ENCODE measurements around the gene CNRIP1. TPM values are rescaled to one million over a fixed set of nuclear protein-coding genes. Genes with fewer than 3 reads are reported as not detected.
A peak's percentile ranks its signal among the peaks of the same experiment; 100 is the strongest.

The CNRIP1 gene
- total and polyA plus RNA-seq, 8 donors, result 16.9 to 50.8 (median 46.0) TPM

DNA sequence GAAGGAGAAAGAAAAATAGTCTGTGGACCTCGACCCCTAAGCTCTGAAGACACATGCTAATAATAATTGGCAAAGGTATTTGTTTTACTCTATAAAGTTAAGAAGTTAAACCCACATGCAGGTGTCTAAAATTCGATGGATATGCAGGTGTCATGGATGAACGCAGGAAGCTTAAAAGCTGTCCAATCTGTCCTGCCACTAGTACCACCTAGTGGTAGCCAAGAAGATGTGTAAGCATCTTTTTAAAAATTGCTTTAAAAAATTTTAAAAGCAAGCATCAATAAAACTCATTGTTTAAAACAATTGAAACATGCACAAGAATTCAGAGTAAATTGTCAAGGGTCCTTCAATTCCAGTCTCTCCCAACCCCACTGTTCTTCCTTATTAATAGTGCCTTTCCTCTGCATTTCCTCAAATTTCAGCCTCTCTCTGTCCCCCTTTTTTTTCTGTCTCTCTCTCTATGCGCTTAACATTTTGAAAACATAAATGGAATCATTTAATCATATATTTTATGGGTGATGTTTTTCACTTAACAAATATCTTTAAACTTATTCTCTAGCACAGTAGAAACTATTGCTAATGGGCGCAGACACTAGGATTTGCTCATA, 36.8 kb downstream of the CNRIP1 start:
- H3K27me3 ChIP-seq, result no peaks in the 10 kb centered on the region
- intact Hi-C loops (cut with DNase I), result loop anchor here in 1 of 2 donors (5.0 to 10.0 kb wide), 2 partner anchors 52 to 161 kb away; no protein-coding TSS in a partner anchor
- H3K27ac ChIP-seq, result no peak overlapping the region
- no peak overlapping the region for H3K4me3 ChIP-seq
- peaks cover 0 to 10% of the 10 kb centered on the region in 2 donors for H3K4me1 ChIP-seq
- peak in 1 of 4 donors; percentile 19 for DNase-seq
- ATAC-seq, result peak; percentile 79
- no peaks in the 10 kb centered on the region for H3K9me3 ChIP-seq
- H3K36me3 ChIP-seq, result no peaks in the 10 kb centered on the region
- TF ChIP-seq, protein P1, sequence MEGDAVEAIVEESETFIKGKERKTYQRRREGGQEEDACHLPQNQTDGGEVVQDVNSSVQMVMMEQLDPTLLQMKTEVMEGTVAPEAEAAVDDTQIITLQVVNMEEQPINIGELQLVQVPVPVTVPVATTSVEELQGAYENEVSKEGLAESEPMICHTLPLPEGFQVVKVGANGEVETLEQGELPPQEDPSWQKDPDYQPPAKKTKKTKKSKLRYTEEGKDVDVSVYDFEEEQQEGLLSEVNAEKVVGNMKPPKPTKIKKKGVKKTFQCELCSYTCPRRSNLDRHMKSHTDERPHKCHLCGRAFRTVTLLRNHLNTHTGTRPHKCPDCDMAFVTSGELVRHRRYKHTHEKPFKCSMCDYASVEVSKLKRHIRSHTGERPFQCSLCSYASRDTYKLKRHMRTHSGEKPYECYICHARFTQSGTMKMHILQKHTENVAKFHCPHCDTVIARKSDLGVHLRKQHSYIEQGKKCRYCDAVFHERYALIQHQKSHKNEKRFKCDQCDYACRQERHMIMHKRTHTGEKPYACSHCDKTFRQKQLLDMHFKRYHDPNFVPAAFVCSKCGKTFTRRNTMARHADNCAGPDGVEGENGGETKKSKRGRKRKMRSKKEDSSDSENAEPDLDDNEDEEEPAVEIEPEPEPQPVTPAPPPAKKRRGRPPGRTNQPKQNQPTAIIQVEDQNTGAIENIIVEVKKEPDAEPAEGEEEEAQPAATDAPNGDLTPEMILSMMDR (IDR thresholded peaks at IDR 0.05), result peak; percentile 45 to 71

DNA sequence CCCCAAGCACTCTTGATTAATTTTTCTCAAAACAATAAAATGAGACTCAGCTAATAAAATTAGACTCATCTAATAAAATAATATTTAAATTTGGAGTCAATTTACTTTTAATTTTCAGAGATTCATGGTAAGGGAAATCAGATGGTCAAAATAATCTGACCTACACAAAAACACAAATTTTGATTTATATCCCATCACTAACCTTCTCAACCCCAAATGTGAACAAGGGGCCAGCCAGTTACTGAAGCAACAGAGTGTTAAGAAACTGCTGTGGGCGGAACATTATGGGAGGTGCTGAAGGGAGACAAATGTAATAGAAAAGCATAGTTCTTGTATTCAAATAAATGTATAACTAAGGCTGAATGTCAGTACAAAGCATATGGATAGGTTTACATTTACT, 39.0 kb downstream of the CNRIP1 start:
- DNase-seq (no peak), ATAC-seq (no peak)
- Histone ChIP-seq H3K27ac (no peak overlapping the region), H3K4me1 (no peaks in the 10 kb centered on the region), H3K27me3 (no peaks in the 10 kb centered on the region), H3K9me3 (no peaks in the 10 kb centered on the region), H3K4me3 (no peak overlapping the region), H3K36me3 (no peaks in the 10 kb centered on the region)
- TF ChIP-seq, protein P1 (IDR thresholded peaks at IDR 0.05), result no peak
- intact Hi-C loops (cut with DNase I), result loop anchor here in 1 of 2 donors (5.0 to 10.0 kb wide), 2 partner anchors 54 to 158 kb away; no protein-coding TSS in a partner anchor

DNA sequence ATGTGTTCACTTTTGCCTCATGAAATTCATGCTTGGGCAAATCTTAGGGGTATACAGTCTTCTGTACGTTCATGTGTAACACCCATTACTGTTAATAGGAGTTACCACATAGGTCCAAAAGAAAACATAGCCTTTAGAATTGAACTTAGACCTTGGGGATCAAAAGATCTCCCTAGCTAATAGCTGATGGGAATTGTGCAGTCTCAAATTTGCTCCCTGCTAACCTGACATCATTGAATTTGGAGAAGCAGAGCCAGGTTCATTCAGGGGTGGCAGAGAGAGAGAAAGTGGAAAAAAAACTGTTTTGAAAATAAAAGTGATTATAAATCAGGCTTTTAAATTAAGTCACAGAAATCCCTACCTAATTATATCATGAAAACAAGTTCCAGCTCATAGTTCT, 39.4 kb downstream of the CNRIP1 start:
- peak overlapping the region in 1 of 2 donors; percentile 2 for H3K27ac ChIP-seq
- DNase-seq (no peak), ATAC-seq (no peak)
- no peaks in the 10 kb centered on the region for H3K27me3 ChIP-seq
- intact Hi-C loops (cut with DNase I), result loop anchor here in 1 of 2 donors (5.0 to 10.0 kb wide), 2 partner anchors 54 to 158 kb away; no protein-coding TSS in a partner anchor
- no peaks in the 10 kb centered on the region for H3K36me3 ChIP-seq
- TF ChIP-seq, protein P1 (IDR thresholded peaks at IDR 0.05), result no peak
- no peaks in the 10 kb centered on the region for H3K4me1 ChIP-seq
- H3K4me3 ChIP-seq, result no peak overlapping the region
- H3K9me3 ChIP-seq, result no peaks in the 10 kb centered on the region

DNA sequence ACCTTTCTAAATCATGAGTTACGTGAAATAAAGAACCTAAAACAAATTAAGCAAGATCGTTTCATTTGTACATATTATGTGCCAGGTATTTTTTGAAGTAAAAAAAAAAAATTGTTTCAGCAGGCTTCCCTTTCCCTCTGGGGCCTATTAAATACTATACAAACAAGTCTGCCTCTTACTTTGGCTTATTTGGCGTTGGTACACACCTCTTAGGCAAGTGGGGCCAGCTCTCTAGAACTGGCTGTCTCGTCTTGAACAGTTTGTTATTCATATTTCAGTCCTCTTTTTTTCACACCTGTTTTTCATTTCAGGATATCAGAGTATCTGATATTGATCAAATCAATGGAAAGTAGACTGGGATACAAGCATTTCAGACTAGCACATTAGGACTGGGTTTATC, 40.1 kb downstream of the CNRIP1 start:
- TF ChIP-seq, protein P1 (IDR thresholded peaks at IDR 0.05), result no peak
- Histone ChIP-seq H3K27me3 (no peaks in the 10 kb centered on the region), H3K4me3 (no peak overlapping the region), H3K36me3 (no peaks in the 10 kb centered on the region), H3K27ac (peak overlapping the region in 1 of 2 donors; percentile 2), H3K4me1 (no peaks in the 10 kb centered on the region), H3K9me3 (no peaks in the 10 kb centered on the region)
- DNase-seq, result peak in 1 of 4 donors; percentile 16
- peak; percentile 87 for ATAC-seq
- intact Hi-C loops (cut with DNase I), result loop anchor here in 1 of 2 donors (5.0 to 10.0 kb wide), 2 partner anchors 55 to 157 kb away; no protein-coding TSS in a partner anchor

DNA sequence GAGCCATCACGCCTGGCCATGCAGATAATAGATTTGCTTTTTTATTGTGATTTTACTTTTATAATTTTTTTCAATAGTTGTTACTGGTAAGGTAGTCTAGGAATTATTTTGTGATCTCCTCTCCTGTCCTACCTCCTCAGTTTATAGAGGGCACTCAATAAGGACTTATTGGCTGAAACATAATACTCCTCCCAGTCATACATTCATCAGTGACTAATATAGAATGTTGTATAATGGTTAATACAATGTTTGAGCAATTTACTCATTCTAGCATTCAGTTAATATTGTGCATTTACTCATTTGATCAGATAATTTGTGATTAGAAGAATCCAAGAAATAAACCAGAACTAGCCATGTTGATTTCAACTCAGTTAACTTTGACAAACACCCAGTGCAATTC, 41.6 kb downstream of the CNRIP1 start:
- Histone ChIP-seq H3K4me3 (no peak overlapping the region), H3K9me3 (no peaks in the 10 kb centered on the region), H3K27me3 (no peaks in the 10 kb centered on the region), H3K27ac (no peak overlapping the region), H3K4me1 (no peaks in the 10 kb centered on the region), H3K36me3 (no peaks in the 10 kb centered on the region)
- ATAC-seq (no peak), DNase-seq (no peak)
- TF ChIP-seq, protein P1 (IDR thresholded peaks at IDR 0.05), result no peak
- intact Hi-C loops (cut with DNase I), result no loop called here
